Measurements from ENCODE around the gene CEP192. TPM values are rescaled to one million over a fixed set of nuclear protein-coding genes. Genes with fewer than 3 reads are reported as not detected.

Gene CEP192
- total and polyA plus RNA-seq, 2 of the 13 experiments (the other 11 are each of a cell fraction or from before 2014, with no cell fraction given): 15.3 to 24.7 TPM

DNA sequence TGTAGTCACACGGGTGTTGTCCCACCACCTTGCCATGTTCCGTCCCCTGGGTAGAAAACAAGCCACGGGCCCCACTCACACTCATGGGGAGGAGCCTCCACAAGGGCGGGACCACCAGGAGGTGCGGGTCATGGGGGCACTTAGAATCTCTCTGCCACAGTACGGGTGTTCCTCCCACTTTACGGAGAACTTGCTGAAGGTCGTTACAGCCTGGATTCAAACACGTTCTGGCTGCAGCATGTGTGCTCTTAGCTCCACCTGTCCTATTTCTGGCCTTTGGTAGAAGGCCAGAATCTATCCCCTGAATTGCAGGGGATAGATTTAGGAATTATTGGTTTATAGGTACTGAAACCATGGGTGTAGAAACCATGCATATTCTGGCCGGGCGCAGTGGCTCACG, 14.9 kb upstream of the CEP192 start:
- H4K20me1 ChIP-seq (ENCODE audit: insufficient read depth, low read length): no peaks in the 10 kb centered on the region
- in situ Hi-C loops (cut with HindIII; ENCODE audit: extremely low pct_ligation_motif_present, low pct_unique_long_range_greater_than_20kb): no loop called here
- no peak overlapping the region for H3K9ac ChIP-seq (ENCODE audit: insufficient read depth, low read depth, low read length)
- FAIRE-seq (no peak), ATAC-seq (no peak; the same call in 1 of the 3 replicates), DNase-seq (ENCODE audit: low spot score) (no peak)
- WGBS (ENCODE audit: low lambda C conversion rate): over 99% methylated on average over 6 of the region's 12 CpGs
- H3K4me3 ChIP-seq (replicated peaks in 1 of 3; ENCODE audit: insufficient read depth in 1 of 3, low read depth in 2 of 3, low read length in 3 of 3): no peak overlapping the region
- intact Hi-C loops (cut with micrococcal nuclease; ENCODE audit: unreplicated experiment): no loop called here
- peaks cover 51% of the 10 kb centered on the region for H3K4me1 ChIP-seq (ENCODE audit: insufficient read depth, low read length)
- no peak overlapping the region for H3K4me2 ChIP-seq (ENCODE audit: low read depth, low read length)
- no peak overlapping the region for H3K27ac ChIP-seq (ENCODE audit: extremely low read length, insufficient read depth, low read length)
- H3K27me3 ChIP-seq (ENCODE audit: control insufficient read depth in 1 of 2, insufficient read depth in 2 of 2, low read length in 2 of 2): no peaks in the 10 kb centered on the region
- H2AFZ ChIP-seq (ENCODE audit: low read length): no peak overlapping the region
- no TSS peak for BruUV-seq (replicated peaks)
- peaks cover 6% of the 10 kb centered on the region for H3K79me2 ChIP-seq (ENCODE audit: insufficient read depth, low read length)
- no peaks in the 10 kb centered on the region for H3K9me3 ChIP-seq (ENCODE audit: low read length)
- ChIA-PET CTCF (ENCODE audit: low intra/inter-chr PET ratio, low total read pairs) (no interaction called here), POLR2A (no interaction called here)
- peaks cover 16 to 51% of the 10 kb centered on the region in 2 experiments for H3K36me3 ChIP-seq (replicated peaks in 1 of 2; ENCODE audit: control insufficient read depth in 1 of 2, insufficient read depth in 2 of 2, low read length in 2 of 2)
- TF ChIP-seq ZNF782 (CRISPR knock-in tag; IDR thresholded peaks at IDR 0.05; ENCODE audit: borderline replicate concordance) (no peak), ZSCAN9 (CRISPR knock-in tag; IDR thresholded peaks at IDR 0.05; ENCODE audit: borderline replicate concordance) (no peak), HDAC2 (CRISPR knock-in tag; IDR thresholded peaks at IDR 0.05) (no peak), ZNF3 (CRISPR knock-in tag; IDR thresholded peaks at IDR 0.05) (no peak), ZNF746 (CRISPR knock-in tag; IDR thresholded peaks at IDR 0.05) (no peak), ZNF761 (CRISPR knock-in tag; conservative IDR thresholded peaks at IDR 0.05) (no peak), ZNF773 (CRISPR knock-in tag; IDR thresholded peaks at IDR 0.05; ENCODE audit: borderline replicate concordance) (no peak), ISX (CRISPR knock-in tag; conservative IDR thresholded peaks at IDR 0.05) (no peak), ZNF552 (CRISPR knock-in tag; IDR thresholded peaks at IDR 0.05; ENCODE audit: borderline replicate concordance) (no peak), RFX1 (IDR thresholded peaks at IDR 0.05) (no peak)
- TF ChIP-seq, protein P1, sequence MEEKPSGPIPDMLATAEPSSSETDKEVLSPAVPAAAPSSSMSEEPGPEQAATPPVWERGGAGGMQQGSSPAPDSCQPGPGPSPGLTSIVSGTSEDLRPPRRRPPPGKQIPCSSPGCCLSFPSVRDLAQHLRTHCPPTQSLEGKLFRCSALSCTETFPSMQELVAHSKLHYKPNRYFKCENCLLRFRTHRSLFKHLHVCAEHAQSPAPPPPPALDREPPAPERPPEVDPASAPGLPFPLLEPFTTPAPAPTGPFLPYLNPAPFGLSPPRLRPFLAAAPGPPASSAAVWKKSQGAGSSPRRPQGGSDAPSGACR (CRISPR knock-in tag; IDR thresholded peaks at IDR 0.05): no peak
- TF ChIP-seq, protein P2, sequence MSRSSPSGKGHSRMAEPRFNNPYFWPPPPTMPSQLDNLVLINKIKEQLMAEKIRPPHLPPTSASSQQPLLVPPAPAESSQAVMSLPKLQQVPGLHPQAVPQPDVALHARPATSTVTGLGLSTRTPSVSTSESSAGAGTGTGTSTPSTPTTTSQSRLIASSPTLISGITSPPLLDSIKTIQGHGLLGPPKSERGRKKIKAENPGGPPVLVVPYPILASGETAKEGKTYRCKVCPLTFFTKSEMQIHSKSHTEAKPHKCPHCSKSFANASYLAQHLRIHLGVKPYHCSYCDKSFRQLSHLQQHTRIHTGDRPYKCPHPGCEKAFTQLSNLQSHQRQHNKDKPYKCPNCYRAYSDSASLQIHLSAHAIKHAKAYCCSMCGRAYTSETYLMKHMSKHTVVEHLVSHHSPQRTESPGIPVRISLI (CRISPR knock-in tag; IDR thresholded peaks at IDR 0.05; ENCODE audit: borderline replicate concordance): no peak
- TF ChIP-seq, protein P3, sequence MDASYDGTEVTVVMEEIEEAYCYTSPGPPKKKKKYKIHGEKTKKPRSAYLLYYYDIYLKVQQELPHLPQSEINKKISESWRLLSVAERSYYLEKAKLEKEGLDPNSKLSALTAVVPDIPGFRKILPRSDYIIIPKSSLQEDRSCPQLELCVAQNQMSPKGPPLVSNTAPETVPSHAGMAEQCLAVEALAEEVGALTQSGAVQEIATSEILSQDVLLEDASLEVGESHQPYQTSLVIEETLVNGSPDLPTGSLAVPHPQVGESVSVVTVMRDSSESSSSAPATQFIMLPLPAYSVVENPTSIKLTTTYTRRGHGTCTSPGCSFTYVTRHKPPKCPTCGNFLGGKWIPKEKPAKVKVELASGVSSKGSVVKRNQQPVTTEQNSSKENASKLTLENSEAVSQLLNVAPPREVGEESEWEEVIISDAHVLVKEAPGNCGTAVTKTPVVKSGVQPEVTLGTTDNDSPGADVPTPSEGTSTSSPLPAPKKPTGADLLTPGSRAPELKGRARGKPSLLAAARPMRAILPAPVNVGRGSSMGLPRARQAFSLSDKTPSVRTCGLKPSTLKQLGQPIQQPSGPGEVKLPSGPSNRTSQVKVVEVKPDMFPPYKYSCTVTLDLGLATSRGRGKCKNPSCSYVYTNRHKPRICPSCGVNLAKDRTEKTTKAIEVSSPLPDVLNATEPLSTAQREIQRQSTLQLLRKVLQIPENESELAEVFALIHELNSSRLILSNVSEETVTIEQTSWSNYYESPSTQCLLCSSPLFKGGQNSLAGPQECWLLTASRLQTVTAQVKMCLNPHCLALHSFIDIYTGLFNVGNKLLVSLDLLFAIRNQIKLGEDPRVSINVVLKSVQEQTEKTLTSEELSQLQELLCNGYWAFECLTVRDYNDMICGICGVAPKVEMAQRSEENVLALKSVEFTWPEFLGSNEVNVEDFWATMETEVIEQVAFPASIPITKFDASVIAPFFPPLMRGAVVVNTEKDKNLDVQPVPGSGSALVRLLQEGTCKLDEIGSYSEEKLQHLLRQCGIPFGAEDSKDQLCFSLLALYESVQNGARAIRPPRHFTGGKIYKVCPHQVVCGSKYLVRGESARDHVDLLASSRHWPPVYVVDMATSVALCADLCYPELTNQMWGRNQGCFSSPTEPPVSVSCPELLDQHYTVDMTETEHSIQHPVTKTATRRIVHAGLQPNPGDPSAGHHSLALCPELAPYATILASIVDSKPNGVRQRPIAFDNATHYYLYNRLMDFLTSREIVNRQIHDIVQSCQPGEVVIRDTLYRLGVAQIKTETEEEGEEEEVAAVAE (CRISPR knock-in tag; IDR thresholded peaks at IDR 0.05; ENCODE audit: borderline replicate concordance): no peak
- TF ChIP-seq, protein P4, sequence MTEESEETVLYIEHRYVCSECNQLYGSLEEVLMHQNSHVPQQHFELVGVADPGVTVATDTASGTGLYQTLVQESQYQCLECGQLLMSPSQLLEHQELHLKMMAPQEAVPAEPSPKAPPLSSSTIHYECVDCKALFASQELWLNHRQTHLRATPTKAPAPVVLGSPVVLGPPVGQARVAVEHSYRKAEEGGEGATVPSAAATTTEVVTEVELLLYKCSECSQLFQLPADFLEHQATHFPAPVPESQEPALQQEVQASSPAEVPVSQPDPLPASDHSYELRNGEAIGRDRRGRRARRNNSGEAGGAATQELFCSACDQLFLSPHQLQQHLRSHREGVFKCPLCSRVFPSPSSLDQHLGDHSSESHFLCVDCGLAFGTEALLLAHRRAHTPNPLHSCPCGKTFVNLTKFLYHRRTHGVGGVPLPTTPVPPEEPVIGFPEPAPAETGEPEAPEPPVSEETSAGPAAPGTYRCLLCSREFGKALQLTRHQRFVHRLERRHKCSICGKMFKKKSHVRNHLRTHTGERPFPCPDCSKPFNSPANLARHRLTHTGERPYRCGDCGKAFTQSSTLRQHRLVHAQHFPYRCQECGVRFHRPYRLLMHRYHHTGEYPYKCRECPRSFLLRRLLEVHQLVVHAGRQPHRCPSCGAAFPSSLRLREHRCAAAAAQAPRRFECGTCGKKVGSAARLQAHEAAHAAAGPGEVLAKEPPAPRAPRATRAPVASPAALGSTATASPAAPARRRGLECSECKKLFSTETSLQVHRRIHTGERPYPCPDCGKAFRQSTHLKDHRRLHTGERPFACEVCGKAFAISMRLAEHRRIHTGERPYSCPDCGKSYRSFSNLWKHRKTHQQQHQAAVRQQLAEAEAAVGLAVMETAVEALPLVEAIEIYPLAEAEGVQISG (CRISPR knock-in tag; IDR thresholded peaks at IDR 0.05): no peak

All from HepG2 (cell line).